ENCODE measurements around the gene BLID. TPM values are rescaled to one million over a fixed set of nuclear protein-coding genes. Genes with fewer than 3 reads are reported as not detected.

Gene BLID
- total RNA-seq, 1 experiment from 2014 or later, result not detected

DNA sequence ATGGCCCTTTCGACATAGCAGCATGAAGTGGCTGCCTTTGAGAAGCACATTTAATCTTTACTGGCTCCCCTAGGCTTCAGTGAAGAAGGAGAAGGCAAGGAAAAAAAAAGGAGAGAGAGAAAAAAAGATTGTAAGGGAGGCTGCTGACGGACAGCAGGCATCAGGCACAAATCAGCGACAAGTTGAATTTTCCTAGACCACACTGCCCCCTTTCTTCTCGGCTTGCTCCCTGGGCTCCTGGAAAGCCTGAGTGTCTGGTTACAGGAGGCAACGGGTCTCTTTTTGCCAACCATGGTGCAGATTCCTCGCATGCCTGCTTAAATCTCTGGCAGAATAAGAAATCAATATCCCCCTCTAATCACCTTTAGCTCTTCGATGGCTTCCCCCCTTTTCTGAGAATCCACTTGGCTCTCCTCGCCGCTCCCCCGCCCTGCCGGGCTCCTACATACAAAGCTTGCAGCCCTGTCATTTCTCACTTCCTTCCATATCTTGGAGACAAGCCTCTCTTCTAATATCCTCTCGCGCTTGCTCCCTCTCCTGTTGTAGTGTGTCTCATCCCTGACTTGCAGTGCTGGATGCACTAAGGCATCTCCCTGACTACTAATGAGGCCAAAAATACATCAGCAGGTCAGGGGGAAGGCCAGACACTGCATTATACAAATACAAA lies 14.3 kb downstream of the BLID start:
- intact Hi-C loops (cut with micrococcal nuclease; ENCODE audit: unreplicated experiment), result loop anchor here (5.0 kb wide), 1 partner anchor 444 kb away; no protein-coding TSS in a partner anchor
- H3K9me3 Mint-ChIP-seq (ENCODE audit: low read depth, unreplicated experiment), result no peaks in the 10 kb centered on the region
- CTCF ChIA-PET, result interaction anchor here (0.6 kb wide), 1 partner anchor 8 kb away, joined by 5 read pairs; no protein-coding TSS in a partner anchor

DNA sequence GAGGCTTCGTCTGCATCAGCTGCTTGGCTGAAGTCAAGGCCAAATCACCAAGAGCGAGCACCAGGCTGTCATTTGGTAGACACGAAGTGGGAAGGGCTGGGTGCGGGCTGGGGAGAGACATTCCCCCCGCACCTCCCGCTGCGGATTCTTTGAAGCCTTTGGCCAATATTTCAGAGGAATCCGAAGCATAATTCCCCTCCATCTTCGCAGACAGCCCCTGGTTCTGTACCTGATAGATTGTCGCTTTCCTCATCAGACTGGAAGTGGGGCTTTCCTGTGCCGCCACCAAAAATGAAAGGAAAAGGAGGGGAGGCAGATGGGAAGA lies 15.3 kb downstream of the BLID start:
- intact Hi-C loops (cut with micrococcal nuclease; ENCODE audit: unreplicated experiment), result loop anchor here (5.0 kb wide), 1 partner anchor 443 kb away; no protein-coding TSS in a partner anchor
- Mint-ChIP-seq H3K4me1 (ENCODE audit: low read depth, unreplicated experiment) (peaks cover 6% of the 10 kb centered on the region), H3K4me3 (ENCODE audit: low read depth, unreplicated experiment) (no peak overlapping the region), H3K27me3 (ENCODE audit: unreplicated experiment) (peaks cover 25% of the 10 kb centered on the region), H3K27ac (ENCODE audit: unreplicated experiment) (no peak overlapping the region), H3K9me3 (ENCODE audit: low read depth, unreplicated experiment) (no peaks in the 10 kb centered on the region), H3K36me3 (ENCODE audit: insufficient read depth, unreplicated experiment) (no peaks in the 10 kb centered on the region)
- TF ChIP-seq, protein P1, sequence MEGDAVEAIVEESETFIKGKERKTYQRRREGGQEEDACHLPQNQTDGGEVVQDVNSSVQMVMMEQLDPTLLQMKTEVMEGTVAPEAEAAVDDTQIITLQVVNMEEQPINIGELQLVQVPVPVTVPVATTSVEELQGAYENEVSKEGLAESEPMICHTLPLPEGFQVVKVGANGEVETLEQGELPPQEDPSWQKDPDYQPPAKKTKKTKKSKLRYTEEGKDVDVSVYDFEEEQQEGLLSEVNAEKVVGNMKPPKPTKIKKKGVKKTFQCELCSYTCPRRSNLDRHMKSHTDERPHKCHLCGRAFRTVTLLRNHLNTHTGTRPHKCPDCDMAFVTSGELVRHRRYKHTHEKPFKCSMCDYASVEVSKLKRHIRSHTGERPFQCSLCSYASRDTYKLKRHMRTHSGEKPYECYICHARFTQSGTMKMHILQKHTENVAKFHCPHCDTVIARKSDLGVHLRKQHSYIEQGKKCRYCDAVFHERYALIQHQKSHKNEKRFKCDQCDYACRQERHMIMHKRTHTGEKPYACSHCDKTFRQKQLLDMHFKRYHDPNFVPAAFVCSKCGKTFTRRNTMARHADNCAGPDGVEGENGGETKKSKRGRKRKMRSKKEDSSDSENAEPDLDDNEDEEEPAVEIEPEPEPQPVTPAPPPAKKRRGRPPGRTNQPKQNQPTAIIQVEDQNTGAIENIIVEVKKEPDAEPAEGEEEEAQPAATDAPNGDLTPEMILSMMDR (IDR thresholded peaks at IDR 0.05; ENCODE audit: unreplicated experiment), result no peak
- CTCF ChIA-PET, result no interaction called here
- no peak for DNase-seq
- BruUV-seq (replicated peaks), result no TSS peak

More for the DNA sequence above, 14.3 kb downstream of the BLID start:
- peaks cover 6% of the 10 kb centered on the region for H3K4me1 Mint-ChIP-seq (ENCODE audit: low read depth, unreplicated experiment)
- no peaks in the 10 kb centered on the region for H3K36me3 Mint-ChIP-seq (ENCODE audit: insufficient read depth, unreplicated experiment)
- TF ChIP-seq, protein P1 (IDR thresholded peaks at IDR 0.05; ENCODE audit: unreplicated experiment), result no peak
- H3K27me3 Mint-ChIP-seq (ENCODE audit: unreplicated experiment), result peaks cover 16% of the 10 kb centered on the region
- BruUV-seq (replicated peaks), result no TSS peak
- no peak for DNase-seq
- no peak overlapping the region for H3K27ac Mint-ChIP-seq (ENCODE audit: unreplicated experiment)
- H3K4me3 Mint-ChIP-seq (ENCODE audit: low read depth, unreplicated experiment), result no peak overlapping the region

- H3K36me3 Mint-ChIP-seq (ENCODE audit: insufficient read depth, unreplicated experiment), result no peaks in the 10 kb centered on the region
- no peak overlapping the region for H3K27ac Mint-ChIP-seq (ENCODE audit: unreplicated experiment)
- H3K27me3 Mint-ChIP-seq (ENCODE audit: unreplicated experiment), result peaks cover 25% of the 10 kb centered on the region
- no TSS peak for BruUV-seq (replicated peaks)
- no peaks in the 10 kb centered on the region for H3K9me3 Mint-ChIP-seq (ENCODE audit: low read depth, unreplicated experiment)
- TF ChIP-seq, protein P1 (IDR thresholded peaks at IDR 0.05; ENCODE audit: unreplicated experiment), result no peak
- intact Hi-C loops (cut with micrococcal nuclease; ENCODE audit: unreplicated experiment), result loop anchor here (5.0 kb wide), 1 partner anchor 443 kb away; no protein-coding TSS in a partner anchor
- peaks cover 6% of the 10 kb centered on the region for H3K4me1 Mint-ChIP-seq (ENCODE audit: low read depth, unreplicated experiment)
- no peak for DNase-seq
- no peak overlapping the region for H3K4me3 Mint-ChIP-seq (ENCODE audit: low read depth, unreplicated experiment)
- CTCF ChIA-PET, result no interaction called here
Observed at GRCh38 chr11:122100037-122100755, 15.8 kb downstream of the BLID start.

DNA sequence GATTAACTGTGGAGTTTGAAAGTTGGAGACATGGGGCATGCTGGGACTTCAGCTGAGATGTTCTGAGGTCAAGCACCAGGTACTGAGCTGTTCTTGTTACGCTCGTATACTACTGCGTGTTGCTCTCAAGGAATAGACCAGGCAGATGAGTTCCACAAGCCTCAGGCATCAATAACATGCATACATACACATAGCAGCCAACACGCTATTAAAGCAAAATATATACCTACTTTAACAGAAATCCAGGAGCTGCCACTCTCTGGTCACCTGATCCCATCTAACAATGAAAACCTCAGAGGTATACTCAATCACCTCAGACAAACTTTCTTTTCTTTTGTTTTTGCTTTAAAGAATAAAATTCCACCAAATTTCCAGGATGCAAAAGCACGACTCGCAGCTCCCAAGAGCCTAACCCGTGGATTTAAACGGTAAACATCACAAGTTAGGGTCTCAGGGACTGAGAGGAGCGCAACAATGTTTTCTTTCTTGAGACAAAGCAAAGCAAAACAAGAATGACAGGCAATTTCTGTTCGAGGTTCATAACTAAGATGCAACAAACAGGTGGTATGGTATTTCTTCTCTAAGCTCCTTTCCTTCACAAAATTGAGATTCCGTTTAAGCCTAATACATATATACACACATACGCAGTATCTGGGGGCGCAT lies 16.5 kb downstream of the BLID start:
- Mint-ChIP-seq H3K4me3 (ENCODE audit: low read depth, unreplicated experiment) (no peak overlapping the region), H3K36me3 (ENCODE audit: insufficient read depth, unreplicated experiment) (no peaks in the 10 kb centered on the region), H3K27ac (ENCODE audit: unreplicated experiment) (no peak overlapping the region), H3K27me3 (ENCODE audit: unreplicated experiment) (peaks cover 25% of the 10 kb centered on the region), H3K4me1 (ENCODE audit: low read depth, unreplicated experiment) (peaks cover 3% of the 10 kb centered on the region), H3K9me3 (ENCODE audit: low read depth, unreplicated experiment) (no peaks in the 10 kb centered on the region)
- TF ChIP-seq, protein P1 (IDR thresholded peaks at IDR 0.05; ENCODE audit: unreplicated experiment), result no peak
- intact Hi-C loops (cut with micrococcal nuclease; ENCODE audit: unreplicated experiment), result loop anchor here (5.0 kb wide), 1 partner anchor 442 kb away; no protein-coding TSS in a partner anchor
- DNase-seq, result no peak
- BruUV-seq (replicated peaks), result no TSS peak
- CTCF ChIA-PET, result no interaction called here

Data from Calu3 (cell line).